Lung microvascular endothelial cell (primary cell): ENCODE results near the gene RASSF5. TPM values are rescaled to one million over a fixed set of nuclear protein-coding genes. Genes with fewer than 3 reads are reported as not detected.
A peak's percentile ranks its signal among the peaks of the same experiment; 100 is the strongest.

Source experiments
- DNase-seq, 2 donors: peaks; one replicate each; pipeline versions ENCODE4 v3.0.0 to v3.0.0-alpha.2; 2010; ENCODE audit warnings: low read depth in 2 of 2
- total RNA-seq: library from RNA; depleted of rRNA; stranded (reverse); fragments of >200 nt; gene quantifications from 2 replicates; pipeline ENCODE4 v1.2.1, GENCODE V29; 2014

The RASSF5 gene, protein sequence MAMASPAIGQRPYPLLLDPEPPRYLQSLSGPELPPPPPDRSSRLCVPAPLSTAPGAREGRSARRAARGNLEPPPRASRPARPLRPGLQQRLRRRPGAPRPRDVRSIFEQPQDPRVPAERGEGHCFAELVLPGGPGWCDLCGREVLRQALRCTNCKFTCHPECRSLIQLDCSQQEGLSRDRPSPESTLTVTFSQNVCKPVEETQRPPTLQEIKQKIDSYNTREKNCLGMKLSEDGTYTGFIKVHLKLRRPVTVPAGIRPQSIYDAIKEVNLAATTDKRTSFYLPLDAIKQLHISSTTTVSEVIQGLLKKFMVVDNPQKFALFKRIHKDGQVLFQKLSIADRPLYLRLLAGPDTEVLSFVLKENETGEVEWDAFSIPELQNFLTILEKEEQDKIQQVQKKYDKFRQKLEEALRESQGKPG
- total RNA-seq: under 0.01 and 0.22 TPM in 2 replicates

DNA sequence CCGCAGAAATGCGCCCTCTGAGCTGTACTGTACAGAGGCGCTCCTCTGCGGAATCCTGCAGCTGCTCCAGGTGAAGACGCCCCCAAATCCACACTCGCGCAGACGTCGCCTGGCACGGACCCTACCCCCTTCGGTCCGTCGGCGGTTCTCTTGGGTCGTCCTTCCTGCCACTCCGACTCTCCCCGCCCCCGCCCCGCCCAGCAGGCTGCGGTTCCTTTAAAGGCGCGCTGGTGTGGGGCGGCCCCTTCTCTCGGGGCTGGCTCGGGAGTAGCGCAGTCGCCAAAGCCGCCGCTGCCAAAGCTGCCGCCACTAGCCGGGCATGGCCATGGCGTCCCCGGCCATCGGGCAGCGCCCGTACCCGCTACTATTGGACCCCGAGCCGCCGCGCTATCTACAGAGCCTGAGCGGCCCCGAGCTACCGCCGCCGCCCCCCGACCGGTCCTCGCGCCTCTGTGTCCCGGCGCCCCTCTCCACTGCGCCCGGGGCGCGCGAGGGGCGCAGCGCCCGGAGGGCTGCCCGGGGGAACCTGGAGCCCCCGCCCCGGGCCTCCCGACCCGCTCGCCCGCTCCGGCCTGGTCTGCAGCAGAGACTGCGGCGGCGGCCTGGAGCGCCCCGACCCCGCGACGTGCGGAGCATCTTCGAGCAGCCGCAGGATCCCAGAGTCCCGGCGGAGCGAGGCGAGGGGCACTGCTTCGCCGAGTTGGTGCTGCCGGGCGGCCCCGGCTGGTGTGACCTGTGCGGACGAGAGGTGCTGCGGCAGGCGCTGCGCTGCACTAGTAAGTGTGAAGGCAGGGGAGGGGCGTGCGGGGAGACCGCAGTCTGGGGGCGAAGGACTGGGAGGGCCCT lies at the start of gene RASSF5:
TSS of gene RASSF5 (plus strand) at position 248 of the 846 bp plus-strand sequence. CDS start at position 320, 72 bp downstream.
- DNase-seq: peak; percentile 41 to 48

DNA sequence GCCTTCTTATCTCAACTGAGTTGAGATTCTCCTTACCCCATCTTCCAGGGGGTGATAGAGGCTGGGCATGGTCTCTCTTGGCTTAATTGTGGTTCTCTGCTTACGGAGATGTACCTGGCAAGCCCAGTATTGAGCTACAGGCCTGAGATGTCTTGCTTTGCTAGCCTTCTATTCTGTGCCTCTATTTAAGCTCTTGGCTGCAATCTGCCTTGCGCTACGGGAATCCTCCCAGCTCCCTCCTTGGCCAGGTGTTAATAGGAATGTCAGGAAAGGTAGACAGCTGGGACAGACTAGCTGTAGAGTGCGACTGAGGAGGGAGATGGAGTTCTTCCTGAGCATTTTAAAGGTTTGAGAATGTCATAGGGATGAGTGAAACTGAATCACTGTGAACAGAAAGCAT lies 47.6 kb upstream of the RASSF5 start:
- DNase-seq: no peak

DNA sequence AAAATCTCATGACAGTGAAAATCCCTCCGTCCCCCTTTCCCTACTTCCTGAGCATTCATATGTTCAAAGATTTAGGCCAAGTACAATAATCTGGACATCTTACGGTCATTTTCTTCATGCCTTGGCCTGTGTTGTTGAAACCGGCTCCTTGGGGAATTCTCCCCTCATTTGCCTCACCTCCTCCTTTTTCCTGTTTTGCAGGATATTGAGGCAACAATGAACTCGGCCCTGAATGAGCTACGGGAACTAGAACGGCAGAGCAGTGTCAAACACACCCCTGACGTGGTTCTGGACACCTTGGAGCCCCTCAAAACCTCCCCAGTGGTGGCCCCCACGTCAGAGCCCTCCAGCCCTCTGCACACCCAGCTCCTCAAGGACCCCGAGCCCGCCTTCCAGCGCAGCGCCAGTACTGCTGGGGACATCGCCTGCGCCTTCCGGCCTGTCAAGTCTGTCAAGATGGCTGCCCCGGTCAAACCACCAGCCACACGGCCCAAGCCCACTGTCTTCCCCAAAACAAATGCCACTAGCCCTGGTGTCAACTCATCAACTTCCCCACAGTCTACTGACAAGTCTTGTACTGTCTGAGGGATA lies 46.4 kb upstream of the RASSF5 start:
- peak; percentile 36 to 69 for DNase-seq

DNA sequence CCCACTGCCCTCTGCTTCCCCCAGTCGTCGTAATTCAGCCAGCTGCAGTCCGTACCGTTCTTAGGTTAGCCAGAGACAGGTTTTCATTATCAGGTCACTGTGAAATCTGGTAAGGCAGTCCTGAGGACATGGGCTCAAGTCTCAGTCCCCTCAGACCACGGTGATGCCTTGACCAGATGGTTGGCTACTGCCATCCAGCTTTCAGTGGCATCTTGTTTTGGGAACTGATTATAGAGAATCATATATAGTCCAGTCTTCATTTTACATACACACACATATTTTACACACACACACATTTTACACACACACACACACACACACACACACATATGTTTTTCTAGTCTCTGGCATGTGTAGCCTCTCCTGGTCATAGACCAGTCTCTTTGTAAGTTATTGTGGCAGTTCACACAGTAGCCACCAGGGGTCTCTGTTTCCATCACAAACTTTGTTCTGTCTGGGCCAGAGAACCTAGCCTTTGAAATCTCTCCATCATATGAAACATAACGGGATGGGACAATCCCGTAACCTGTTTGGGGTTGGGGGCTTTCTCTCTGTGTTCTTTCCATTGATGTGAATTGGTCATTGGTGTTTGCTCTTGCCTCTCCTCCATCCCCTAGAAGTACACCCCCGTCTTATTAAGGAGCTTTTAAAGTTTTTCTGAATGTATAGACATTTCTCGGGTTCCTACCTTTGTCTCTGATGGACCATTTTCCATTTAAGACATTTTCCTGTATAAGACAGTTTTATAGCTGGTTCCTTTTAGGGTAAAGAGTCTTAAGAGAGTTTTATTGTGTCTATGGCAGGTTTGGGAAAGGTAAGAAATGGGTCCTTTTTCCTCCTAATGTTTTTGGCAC lies 45.5 kb upstream of the RASSF5 start:
- peak; percentile 81 to 85 for DNase-seq

DNA sequence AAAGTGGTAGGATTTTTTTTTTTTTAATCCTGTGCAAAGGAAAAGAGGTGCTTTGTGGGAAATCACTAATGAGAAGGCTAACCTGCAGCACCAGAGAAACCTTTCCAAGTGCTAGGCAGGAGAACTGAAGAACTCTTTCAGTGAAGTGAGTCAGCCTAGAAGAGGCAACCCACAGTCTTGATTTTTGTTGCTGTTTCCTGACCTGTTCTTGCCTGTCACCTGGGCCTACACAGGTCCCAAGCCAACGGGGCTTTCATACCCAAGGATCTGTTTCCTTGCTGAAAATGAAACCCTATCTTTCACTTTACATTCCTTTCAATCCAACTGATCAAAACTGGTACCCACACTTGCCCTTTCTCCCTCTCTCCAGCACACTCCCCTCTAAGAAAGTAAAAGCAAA lies 44.2 kb upstream of the RASSF5 start:
- DNase-seq: no peak

DNA sequence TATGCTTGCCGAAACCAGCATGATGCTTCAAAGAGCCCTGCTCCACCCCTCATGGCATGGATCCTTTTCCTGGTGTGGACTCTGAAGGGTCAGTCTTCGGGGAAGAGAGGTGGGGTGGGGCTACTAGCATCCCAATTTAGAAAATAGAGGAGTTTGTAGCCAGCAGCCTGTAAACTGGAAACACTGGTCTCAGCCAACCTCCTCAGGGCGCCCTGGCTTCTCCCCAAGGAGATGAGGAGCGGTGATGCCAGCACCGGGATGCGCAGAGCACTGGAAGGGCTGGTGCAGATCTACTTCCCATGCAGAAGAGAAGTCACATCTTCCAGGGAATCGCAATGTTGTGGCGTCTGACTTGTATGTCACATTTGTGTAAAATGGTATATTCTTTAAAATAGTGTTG lies 43.4 kb upstream of the RASSF5 start:
- DNase-seq: no peak

DNA sequence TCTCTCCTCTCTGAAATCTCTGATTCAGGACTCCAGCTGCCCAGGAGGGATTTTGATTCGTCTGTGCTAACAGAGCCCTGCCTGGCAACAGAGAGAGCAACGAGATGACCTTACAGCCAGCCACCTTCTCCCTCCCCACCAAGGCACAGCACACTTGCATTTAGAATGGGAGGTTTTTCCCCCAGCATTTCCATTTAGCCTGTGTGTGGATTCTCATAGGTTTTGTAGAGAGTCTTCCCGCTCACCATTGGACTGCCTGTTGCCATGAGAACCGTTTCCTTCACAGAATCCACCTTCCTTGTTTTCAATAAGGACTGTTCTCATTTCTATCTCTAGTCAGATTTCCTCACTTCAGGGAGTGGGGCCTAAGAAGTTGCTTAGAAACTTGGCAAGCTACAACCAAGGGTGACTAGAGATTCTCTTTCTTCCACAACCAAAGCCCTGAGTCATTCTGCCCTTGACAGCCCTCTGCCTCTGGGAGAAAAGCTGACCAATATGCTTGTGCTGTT lies 42.8 kb upstream of the RASSF5 start:
- peak in 1 of 2 donors; percentile 91 for DNase-seq

DNA sequence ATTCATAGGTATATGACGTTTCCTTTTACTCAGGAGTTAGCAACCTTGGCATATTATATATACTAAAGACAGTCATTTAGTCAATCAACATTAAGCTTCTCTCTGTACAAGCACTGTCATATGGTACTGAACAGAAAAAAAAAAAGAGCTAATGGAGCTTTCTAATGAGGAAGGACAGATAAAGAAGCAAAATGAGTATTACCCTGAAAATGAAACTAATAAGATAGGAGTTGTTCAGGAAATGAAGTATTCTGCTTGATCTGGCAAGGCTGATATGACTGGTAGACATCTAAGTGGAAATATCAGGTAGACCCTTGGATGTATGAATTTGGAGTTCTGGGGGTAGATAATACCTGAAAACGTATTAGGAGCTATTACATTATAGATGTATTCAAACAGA lies 41.4 kb upstream of the RASSF5 start:
- DNase-seq: no peak

DNA sequence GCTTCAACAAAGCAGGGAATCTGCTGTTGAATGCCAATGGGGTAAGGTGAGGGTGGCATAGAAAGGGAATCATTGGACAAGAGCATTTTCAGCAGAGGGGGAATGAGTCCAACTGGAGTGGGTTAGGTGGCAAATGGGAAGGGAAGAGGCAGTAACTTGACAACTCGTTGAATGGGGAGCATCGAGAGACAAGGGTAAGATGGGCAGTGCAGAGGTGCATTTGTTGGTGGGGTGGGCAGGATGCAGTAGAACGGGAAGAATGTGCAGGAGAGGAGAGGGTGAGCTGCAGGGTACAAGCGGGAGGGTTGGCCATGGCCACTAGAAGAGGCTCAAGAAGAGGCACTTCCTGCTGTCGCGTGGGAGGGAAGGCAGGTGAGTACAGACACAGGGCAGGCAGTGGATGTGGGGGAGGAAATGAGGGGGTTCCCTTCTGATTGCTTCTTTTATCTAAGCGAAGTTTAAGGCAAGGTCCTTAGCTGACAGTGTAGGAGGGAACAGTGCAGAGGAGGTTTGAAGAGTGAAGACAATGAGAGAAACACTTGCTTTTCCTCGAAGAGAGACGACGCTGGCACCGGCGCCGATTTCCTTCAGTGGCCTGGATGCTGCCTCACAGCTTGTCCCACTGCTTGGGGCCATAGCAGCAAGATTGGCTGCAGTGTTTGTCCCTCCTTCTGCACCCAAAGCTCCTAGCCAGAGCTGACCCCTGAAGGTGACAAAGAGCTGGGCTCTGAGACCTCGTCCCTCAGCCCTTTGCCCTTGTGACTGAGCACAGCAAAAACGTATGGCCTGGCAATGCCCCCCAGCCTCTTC lies 40.3 kb upstream of the RASSF5 start:
- no peak for DNase-seq

DNA sequence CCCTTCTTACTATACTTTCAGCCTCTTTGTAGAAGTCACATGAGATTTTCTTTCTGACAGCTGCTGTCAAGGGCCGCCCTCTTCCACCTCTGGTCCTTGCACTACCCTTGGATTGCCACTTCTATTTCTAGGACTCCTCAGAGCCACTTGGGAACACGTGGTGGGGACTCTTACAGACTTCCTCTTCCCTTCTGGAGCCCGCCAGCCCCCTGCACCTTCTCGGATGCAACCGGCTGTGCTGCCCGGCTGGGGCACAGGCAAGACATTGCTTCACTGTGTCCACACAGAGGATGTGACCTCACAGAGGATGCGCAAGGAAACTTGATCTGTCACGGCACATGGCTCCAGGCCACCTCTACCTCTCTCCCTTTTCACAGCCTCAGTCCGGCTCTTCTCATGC lies 39.4 kb upstream of the RASSF5 start:
- DNase-seq: peak in 1 of 2 donors; percentile 62

DNA sequence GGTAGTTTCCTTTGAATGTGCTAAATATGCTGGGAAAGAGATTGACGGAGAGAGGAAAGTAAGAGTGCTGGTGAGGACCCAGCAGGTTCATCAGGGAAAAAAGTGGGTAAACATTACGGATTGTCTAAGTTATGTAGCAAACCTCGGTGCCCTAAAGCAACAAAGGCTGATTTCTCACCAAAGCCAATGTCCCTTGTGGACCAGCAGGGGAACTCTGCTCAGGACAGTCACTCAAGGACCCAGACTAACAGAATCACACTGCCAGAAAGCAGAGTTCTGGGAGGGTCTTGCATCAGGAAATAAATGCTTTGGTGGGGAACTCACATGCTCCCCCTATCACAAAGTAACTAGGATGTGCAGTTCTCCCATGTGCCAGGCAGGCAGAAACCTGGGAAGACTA lies 38.8 kb upstream of the RASSF5 start:
- no peak for DNase-seq

DNA sequence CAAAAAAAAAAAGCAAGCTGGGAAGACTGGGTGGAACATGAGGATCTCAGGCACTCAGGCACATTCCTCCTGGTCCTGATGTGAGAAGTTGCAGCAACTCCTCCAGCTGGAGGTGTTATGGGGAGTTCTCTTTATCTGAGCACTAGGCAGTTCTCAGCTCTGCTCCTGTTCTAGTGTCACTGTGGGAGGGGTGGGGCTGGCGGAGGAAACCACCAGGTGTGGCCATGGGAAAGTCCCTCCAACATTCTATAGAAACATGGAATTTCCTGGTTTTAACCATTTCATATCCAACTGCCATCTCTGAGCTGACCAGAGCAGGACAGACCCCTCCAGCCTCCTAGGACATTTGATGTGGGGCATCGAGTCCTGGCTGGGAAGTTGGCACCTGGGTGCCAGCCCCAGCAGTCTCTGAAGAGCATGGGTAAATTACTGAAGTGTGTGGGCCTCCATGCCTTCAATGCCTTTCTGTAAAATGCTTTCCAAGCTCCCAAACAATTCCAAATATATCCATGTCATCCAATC lies 37.9 kb upstream of the RASSF5 start:
- no peak for DNase-seq

DNA sequence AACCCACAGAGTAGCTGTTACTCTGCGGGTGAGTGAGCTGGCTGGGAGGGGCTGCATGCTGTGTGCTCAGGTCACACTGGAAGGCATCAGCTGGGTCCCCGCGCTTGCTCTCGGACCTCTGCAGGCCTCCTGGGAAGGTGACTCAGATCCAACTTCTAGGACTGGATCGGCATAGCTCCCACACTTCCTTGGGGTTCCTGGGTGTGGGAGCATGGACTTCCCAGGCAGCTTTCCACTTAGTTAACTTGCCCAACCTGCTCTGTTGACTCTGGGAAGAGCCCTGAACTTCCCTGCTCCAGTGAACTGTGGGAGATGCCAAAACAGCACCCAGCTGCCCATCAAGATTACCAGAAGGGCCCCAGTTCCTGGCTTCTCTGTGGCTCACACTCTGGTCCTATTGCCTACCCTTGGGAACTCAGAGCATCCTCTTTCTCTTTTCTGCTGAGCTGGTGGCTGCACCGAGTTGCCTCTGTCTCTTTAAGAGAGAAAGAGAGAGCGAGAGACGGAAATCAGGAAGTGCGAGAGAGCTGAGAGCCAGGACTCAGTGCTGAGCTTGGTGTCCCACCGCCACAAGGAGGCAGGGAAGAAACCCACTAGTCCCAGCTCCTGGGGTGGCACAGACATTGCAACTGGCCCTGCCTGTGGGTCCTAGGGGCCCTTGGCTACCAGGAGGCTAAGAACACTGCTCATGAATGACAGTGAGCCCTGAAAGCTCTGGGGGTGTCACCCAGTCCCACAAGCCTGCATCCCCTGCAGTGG lies 37.2 kb upstream of the RASSF5 start, which contains the start of gene IKBKE:
TSS of gene IKBKE (plus strand) at position 544 of the 759 bp plus-strand sequence. CDS start 2,752 bp downstream, outside the sequence.
- peak; percentile 41 to 47 for DNase-seq

DNA sequence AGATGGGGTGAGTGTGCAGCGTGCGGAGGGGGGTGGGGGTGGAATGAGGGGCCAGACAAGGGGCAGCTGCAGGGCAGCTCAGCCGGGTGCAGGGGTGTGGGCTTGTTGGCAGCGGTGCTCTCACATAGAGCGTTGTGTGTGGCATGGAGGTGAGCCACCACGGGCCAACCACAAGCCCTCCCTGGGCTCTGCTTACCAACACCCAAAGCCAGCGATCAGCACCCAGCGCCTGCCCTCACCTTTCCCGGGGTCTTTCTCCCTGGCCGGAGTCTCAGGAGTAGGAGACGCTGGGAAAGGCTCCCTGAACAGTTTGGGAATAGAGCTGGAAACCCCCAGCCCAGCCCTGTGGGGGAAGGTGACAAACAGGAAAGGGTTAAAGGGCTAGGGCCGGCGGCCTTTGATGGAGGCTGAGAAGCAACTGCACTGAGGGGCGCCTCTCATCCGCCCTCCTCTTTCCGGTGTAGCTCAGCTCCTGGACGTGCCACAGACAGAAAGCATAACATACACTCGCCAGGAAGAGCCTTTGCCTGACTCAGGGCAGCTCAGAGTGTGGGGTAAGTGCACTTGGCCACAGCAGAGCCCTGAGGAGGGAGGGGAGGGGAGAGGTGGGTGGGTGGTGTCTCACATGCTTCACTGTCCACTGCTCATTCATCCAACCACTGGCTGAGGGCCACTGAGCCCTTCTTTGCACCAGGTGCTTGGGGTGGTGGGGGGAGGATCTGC lies 36.5 kb upstream of the RASSF5 start:
- peak; percentile 35 to 83 for DNase-seq

DNA sequence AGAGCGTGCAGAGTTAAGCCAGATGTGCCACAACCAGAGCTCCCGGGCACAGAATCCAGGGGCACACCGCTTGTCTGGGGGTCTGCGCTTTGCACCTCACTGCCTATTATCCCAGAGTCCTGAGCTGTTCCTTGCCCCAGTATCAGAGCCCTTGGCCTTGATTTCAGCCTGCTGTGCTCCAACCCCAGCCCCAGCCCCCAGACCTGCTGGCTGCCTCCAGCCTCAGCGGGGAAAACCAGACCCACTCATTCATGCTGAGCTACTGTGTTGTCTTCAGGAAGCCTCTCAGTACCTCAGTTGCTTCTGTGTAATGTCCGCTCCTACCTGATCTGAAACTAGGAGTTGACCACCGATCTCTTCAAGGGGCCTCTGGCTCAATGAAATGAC lies 35.9 kb upstream of the RASSF5 start:
- no peak for DNase-seq

DNA sequence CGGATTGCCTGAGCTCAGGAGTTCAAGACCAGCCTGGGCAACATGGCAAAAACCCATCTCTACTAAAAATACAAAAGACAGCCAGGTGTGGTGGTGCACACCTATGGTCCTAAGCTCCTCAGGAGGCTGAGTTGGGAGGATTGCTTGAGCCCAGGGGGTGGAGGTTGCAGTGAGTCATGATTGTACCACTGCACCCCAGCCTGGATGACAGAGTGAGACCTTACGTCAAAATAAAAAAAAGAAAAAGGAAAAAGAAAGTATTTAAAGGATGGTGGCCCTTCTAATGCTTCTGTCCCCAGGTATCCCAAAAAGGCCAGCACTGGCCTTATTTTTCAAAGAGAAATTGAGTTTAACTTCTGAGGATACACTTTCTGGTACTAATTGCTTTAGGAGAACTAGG lies 35.3 kb upstream of the RASSF5 start:
- no peak for DNase-seq

DNA sequence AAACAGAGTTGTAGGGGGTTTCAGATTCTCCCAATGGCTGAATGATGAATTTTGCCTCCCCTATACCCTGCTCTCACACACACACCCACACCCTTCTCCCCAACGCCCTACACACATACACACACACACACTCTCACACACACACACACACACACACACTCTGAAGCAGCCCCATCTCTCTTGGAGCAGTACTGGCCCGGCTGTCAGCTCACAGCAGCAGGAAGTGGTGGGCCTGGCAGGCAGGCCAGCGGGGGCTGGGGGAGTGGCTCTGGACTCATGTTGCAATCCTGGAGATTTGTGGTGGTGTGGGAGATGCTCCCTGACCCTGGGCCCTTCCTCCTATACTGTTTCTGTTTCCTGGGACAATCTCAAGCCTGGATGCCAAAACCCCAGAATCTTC lies 34.9 kb upstream of the RASSF5 start:
- peak; percentile 48 to 63 for DNase-seq

DNA sequence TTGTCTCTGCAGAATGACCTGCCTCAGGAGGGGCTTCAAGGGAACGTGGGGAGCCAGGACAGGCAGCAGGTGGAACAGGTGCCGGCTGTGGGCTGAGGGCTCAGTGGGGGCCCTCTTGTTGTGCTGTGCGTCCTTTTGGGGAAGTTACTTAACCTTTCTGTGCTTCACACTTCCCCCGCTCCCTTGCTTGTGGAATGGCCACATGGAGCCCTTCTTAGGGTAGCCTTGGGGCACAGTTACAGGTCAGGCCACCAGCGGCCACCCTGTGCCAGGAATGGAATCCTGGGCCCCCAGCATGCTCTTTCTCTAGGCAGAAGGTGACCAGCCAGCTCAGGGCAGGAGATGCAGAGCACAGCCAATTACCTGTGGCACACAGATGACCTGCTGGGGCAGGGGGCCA lies 34.4 kb upstream of the RASSF5 start:
- DNase-seq: no peak
